GM19324 (cell line): ENCODE data around the gene RASGRF1.
"Not testable (repeated sequence)": the region's sequence is repeated elsewhere in the genome, so short reads cannot be mapped to it uniquely, and the experiment has no call there.

Source experiments
- ATAC-seq: cut with Tn5 transposase; IDR thresholded peaks from one replicate; pipeline ENCODE4 v1.9.1; 2021; ENCODE audit warnings: mild to moderate bottlenecking, moderate library complexity; ENCODE audit not compliant: unreplicated experiment, low FRiP score

Gene RASGRF1

GRCh38 chr15:78937132-78937739 is 153.3 kb downstream of the RASGRF1 start:
- no peak for ATAC-seq

- ATAC-seq, result no peak
Observed at GRCh38 chr15:78934655-78935023, 155.9 kb downstream of the RASGRF1 start.

GRCh38 chr15:78933823-78934654 is 156.5 kb downstream of the RASGRF1 start:
- ATAC-seq, result no peak

GRCh38 chr15:78933187-78933822 is 157.3 kb downstream of the RASGRF1 start:
- no peak for ATAC-seq

GRCh38 chr15:78932258-78932808 is 158.2 kb downstream of the RASGRF1 start:
- no peak for ATAC-seq

- no peak for ATAC-seq
Observed at GRCh38 chr15:78931439-78932257, 158.9 kb downstream of the RASGRF1 start.

GRCh38 chr15:78930577-78931388 is 159.8 kb downstream of the RASGRF1 start:
- ATAC-seq, result no peak

- no peak for ATAC-seq
Observed at GRCh38 chr15:78929536-78930264, 160.9 kb downstream of the RASGRF1 start.

- ATAC-seq, result no peak
Observed at GRCh38 chr15:78928616-78929093, 161.9 kb downstream of the RASGRF1 start.

- ATAC-seq, result not testable (repeated sequence)
Observed at GRCh38 chr15:78928176-78928575, 162.4 kb downstream of the RASGRF1 start.

- no peak for ATAC-seq
Observed at GRCh38 chr15:78927077-78927790, 163.3 kb downstream of the RASGRF1 start.

- no peak for ATAC-seq
Observed at GRCh38 chr15:78925956-78926743, 164.4 kb downstream of the RASGRF1 start.

- ATAC-seq, result no peak
Observed at GRCh38 chr15:78925076-78925624, 165.4 kb downstream of the RASGRF1 start.

- ATAC-seq, result no peak
Observed at GRCh38 chr15:78923480-78924360, 166.9 kb downstream of the RASGRF1 start.

- no peak for ATAC-seq
Observed at GRCh38 chr15:78923015-78923414, 167.6 kb downstream of the RASGRF1 start.

GRCh38 chr15:78922527-78922926 is 168.1 kb downstream of the RASGRF1 start:
- ATAC-seq, result no peak
